C4-2B (cell line): Measurements from ENCODE around the gene USP7.

Experiments
- CTCF ChIP-seq: fragments of 450-650 bp; conservative IDR thresholded peaks from 2 replicates; pipeline ENCODE4 v1.5.1; 2017; ENCODE audit warnings: mild to moderate bottlenecking
- ZFX ChIP-seq: fragments of 450-650 bp; IDR thresholded peaks from 2 replicates; pipeline ENCODE4 v1.6.1; 2017

DNA sequence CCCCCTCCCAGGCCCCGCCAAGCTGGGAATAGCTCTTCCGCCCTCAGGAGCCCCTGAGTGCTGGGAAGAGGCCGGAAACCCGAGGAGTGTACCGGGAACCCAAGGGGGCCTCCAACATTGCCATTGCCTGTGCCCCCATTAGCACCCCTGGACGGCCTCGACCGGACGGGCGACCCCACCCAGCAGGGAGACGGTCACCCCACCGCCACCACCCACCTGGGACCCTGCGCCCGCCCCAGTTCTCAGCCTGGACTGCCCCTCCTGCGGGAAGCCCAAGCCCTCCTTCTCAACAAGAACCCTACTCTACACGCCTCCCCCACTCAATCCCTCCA lies 96.9 kb downstream of the USP7 start:
- TF ChIP-seq CTCF (no peak), ZFX (no peak)
